ENCODE measurements around the gene TOP1. TPM values are rescaled to one million over a fixed set of nuclear protein-coding genes. Genes with fewer than 3 reads are reported as not detected.
A peak's percentile ranks its signal among the peaks of the same experiment; 100 is the strongest.

TOP1 gene
- polyA plus RNA-seq, 3 donors = 6.9 to 11.5 (median 11.5) TPM

DNA sequence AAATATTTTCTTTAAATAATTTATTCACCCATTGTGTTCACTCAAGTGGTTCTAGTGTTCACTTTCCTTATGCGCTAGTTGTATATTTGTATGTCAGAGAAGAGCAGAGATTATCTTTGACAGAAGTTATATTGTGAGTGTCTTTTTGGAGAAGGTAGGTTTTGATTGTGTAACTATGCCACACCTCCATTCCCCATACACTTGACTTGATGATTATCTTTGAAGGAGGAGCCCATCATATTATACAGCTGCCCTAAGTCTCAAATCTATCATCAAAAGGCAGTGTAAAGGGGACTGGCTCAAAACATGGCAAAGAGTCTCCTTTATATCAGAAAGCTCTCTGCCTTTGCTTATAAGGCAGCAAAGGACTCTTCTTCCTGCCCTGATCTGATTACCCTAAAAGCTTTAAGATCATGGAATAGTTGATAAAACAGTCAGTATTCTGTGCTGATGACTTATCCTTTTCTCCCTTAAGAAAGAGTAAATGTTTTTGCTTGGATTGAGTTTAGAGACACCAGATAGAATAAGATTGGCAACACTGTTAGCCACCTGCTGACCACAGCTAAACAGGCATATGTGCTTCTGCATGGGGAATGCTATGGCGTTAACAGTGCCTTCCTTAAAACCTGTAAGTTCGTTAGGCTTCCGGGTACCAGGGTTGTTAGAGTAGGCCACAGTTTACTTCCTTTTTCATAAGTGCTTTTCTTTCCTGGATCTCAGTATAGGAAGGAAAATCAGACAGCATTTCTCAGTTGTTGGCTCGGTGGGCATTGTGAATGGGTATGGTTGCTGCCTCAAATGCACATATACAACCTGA is 22.6 kb downstream of the TOP1 start:
- peaks cover 16 to 18% of the 10 kb centered on the region in 2 donors for H3K36me3 Mint-ChIP-seq
- H3K79me2 ChIP-seq (ENCODE audit: insufficient read depth, low read length) = peaks cover 99% of the 10 kb centered on the region
- peak overlapping the region; percentile 35 to 90 (median 70) for H3K27ac Mint-ChIP-seq
- H3K4me2 ChIP-seq (replicated peaks; ENCODE audit: extremely low read depth, low read length, poor library complexity, severe bottlenecking) = peak overlapping the region; percentile 23
- H3K4me3 ChIP-seq (replicated peaks in 1 of 3; ENCODE audit: low read depth in 2 of 3, low read length in 3 of 3) = peak overlapping the region in 1 of 3 experiments; percentile 3
- no peaks in the 10 kb centered on the region for H3K27me3 ChIP-seq (ENCODE audit: control insufficient read depth in 2 of 2, insufficient read depth in 2 of 2, low read length in 2 of 2)
- peaks cover 0 to 3% of the 10 kb centered on the region in 2 donors for H3K9me3 ChIP-seq (replicated peaks in 1 of 2; ENCODE audit: control insufficient read depth in 1 of 2, insufficient read depth in 1 of 2, low read length in 2 of 2)
- no peaks in the 10 kb centered on the region for H3K27me3 Mint-ChIP-seq (ENCODE audit: low read depth in 3 of 3)
- peaks cover 100% of the 10 kb centered on the region for H4K20me1 ChIP-seq (ENCODE audit: insufficient read depth, low read length)
- TF ChIP-seq, protein P1, sequence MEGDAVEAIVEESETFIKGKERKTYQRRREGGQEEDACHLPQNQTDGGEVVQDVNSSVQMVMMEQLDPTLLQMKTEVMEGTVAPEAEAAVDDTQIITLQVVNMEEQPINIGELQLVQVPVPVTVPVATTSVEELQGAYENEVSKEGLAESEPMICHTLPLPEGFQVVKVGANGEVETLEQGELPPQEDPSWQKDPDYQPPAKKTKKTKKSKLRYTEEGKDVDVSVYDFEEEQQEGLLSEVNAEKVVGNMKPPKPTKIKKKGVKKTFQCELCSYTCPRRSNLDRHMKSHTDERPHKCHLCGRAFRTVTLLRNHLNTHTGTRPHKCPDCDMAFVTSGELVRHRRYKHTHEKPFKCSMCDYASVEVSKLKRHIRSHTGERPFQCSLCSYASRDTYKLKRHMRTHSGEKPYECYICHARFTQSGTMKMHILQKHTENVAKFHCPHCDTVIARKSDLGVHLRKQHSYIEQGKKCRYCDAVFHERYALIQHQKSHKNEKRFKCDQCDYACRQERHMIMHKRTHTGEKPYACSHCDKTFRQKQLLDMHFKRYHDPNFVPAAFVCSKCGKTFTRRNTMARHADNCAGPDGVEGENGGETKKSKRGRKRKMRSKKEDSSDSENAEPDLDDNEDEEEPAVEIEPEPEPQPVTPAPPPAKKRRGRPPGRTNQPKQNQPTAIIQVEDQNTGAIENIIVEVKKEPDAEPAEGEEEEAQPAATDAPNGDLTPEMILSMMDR (IDR thresholded peaks at IDR 0.05) = no peak
- H3K4me1 ChIP-seq (ENCODE audit: control insufficient read depth in 1 of 2, insufficient read depth in 2 of 2, low read length in 2 of 2) = peaks cover 53 to 74% of the 10 kb centered on the region in 2 donors
- no peak overlapping the region for H2AFZ ChIP-seq (ENCODE audit: insufficient read depth, low read depth, low read length, poor library complexity, severe bottlenecking)
- intact Hi-C loops (cut with micrococcal nuclease) = loop anchor here (5.0 to 10.0 kb wide), 2 partner anchors 36 to 56 kb away; no protein-coding TSS in a partner anchor
- H3K9me3 Mint-ChIP-seq = peaks cover 0 to 7% (median 4%) of the 10 kb centered on the region in 7 donors
- no peaks in the 10 kb centered on the region for H3K36me3 ChIP-seq (replicated peaks in 1 of 2; ENCODE audit: control insufficient read depth in 1 of 2, insufficient read depth in 2 of 2, low read length in 2 of 2)
- no peak overlapping the region for H3K4me3 Mint-ChIP-seq
- WGBS (ENCODE audit: insufficient coverage) = 0% methylated on average over 3 of the region's 5 CpGs
- DNase-seq = peak; percentile 29 to 62 (median 59)
- H3K9ac ChIP-seq (ENCODE audit: insufficient read depth, low read length, poor library complexity, severe bottlenecking) = no peak overlapping the region
- H3K27ac ChIP-seq (ENCODE audit: low read depth in 1 of 2, low read length in 2 of 2) = peak overlapping the region in 1 of 2 donors; percentile 65
- H3K4me1 Mint-ChIP-seq = peaks cover 84% of the 10 kb centered on the region

DNA sequence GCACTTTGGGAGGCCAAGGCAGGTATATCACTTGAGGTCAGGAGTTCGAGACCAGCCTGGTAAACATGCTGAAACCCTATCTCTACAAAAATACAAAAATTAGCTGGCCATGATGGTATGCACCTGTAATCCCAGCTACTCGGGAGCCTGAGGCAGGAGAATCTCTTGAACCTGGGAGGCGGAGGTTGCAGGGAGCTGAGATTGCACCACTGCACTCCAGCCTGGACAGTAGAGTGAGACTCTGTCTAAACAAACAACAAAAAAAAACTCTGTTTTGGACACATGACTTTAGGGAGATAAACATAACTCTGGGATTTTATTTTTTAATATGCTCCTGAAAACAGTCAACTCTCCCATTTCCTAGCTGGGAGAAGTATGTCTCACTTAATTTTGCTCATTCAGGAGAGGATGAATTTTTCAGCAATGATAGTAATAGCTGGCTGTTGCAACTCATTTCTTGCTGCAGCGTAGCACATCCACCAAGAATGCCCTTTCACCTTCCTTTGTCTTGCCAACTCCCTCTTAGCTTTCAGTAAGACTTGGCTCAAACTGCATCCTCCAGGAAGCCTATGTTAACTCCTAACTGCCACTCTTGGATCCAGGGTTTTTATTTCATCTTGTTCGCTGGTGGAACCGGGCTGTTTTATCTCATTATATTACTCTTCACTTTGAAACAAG is 24.3 kb downstream of the TOP1 start:
- Histone ChIP-seq H3K27ac (ENCODE audit: low read depth in 1 of 2, low read length in 2 of 2) (no peak overlapping the region), H2AFZ (ENCODE audit: insufficient read depth, low read depth, low read length, poor library complexity, severe bottlenecking) (no peak overlapping the region), H3K79me2 (ENCODE audit: insufficient read depth, low read length) (peaks cover 98% of the 10 kb centered on the region), H3K9me3 (replicated peaks in 1 of 2; ENCODE audit: control insufficient read depth in 1 of 2, insufficient read depth in 1 of 2, low read length in 2 of 2) (peaks cover 0 to 3% of the 10 kb centered on the region in 2 donors), H3K9ac (ENCODE audit: insufficient read depth, low read length, poor library complexity, severe bottlenecking) (no peak overlapping the region), H3K36me3 (replicated peaks in 1 of 2; ENCODE audit: control insufficient read depth in 1 of 2, insufficient read depth in 2 of 2, low read length in 2 of 2) (no peaks in the 10 kb centered on the region), H4K20me1 (ENCODE audit: insufficient read depth, low read length) (peaks cover 100% of the 10 kb centered on the region), H3K4me2 (replicated peaks; ENCODE audit: extremely low read depth, low read length, poor library complexity, severe bottlenecking) (no peak overlapping the region), H3K4me3 (replicated peaks in 1 of 3; ENCODE audit: low read depth in 2 of 3, low read length in 3 of 3) (no peak overlapping the region), H3K4me1 (ENCODE audit: control insufficient read depth in 1 of 2, insufficient read depth in 2 of 2, low read length in 2 of 2) (peaks cover 43 to 58% of the 10 kb centered on the region in 2 donors), H3K27me3 (ENCODE audit: control insufficient read depth in 2 of 2, insufficient read depth in 2 of 2, low read length in 2 of 2) (no peaks in the 10 kb centered on the region)
- H3K36me3 Mint-ChIP-seq = peaks cover 16 to 21% of the 10 kb centered on the region in 2 donors
- H3K27ac Mint-ChIP-seq = no peak overlapping the region
- TF ChIP-seq, protein P1 (IDR thresholded peaks at IDR 0.05) = no peak
- H3K4me1 Mint-ChIP-seq = peaks cover 70% of the 10 kb centered on the region
- H3K4me3 Mint-ChIP-seq = no peak overlapping the region
- no peaks in the 10 kb centered on the region for H3K27me3 Mint-ChIP-seq (ENCODE audit: low read depth in 3 of 3)
- peaks cover 0 to 7% (median 4%) of the 10 kb centered on the region in 7 donors for H3K9me3 Mint-ChIP-seq
- intact Hi-C loops (cut with micrococcal nuclease) = loop anchor here (5.0 to 10.0 kb wide), 2 partner anchors 34 to 58 kb away; no protein-coding TSS in a partner anchor
- DNase-seq = no peak
- 91% methylated on average over 4 of the region's 6 CpGs for WGBS (ENCODE audit: insufficient coverage)

All from CD14-positive monocyte (primary cell).